ENCODE results near the gene FXYD7.

GRCh38 chr19:35176181-35176570 is 33.1 kb downstream of the FXYD7 start:
- no peak for TF ChIP-seq EGR1 (IDR thresholded peaks at IDR 0.05; ENCODE audit: low read depth)
- TF ChIP-seq CTCF (IDR thresholded peaks at IDR 0.05 in 2 of 3, conservative IDR thresholded peaks at IDR 0.05 in 1 of 3; ENCODE audit: borderline replicate concordance in 1 of 3, insufficient read depth in 1 of 3, low read depth in 2 of 3, low read length in 2 of 3): no peak
- no peak for TF ChIP-seq EZH2 (IDR thresholded peaks at IDR 0.05)
- no peak for TF ChIP-seq JUND (IDR thresholded peaks at IDR 0.05)
- TF ChIP-seq POLR2A (IDR thresholded peaks at IDR 0.05; ENCODE audit: borderline replicate concordance, extremely low read depth, insufficient read depth, insufficient read length): no peak
- no peak for TF ChIP-seq CEBPB (IDR thresholded peaks at IDR 0.05; ENCODE audit: low read depth)
- TF ChIP-seq ATF3 (IDR thresholded peaks at IDR 0.05): no peak
- TF ChIP-seq EZH2phosphoT487 (IDR thresholded peaks at IDR 0.05; ENCODE audit: borderline replicate concordance): no peak
- TF ChIP-seq TCF7L2 (IDR thresholded peaks at IDR 0.05; ENCODE audit: borderline replicate concordance, extremely low read depth, insufficient read depth, insufficient read length): no peak
- TF ChIP-seq MAX (IDR thresholded peaks at IDR 0.05): no peak

Measured in HCT116 (cell line).